IPS-18c (cell line): ENCODE results near the gene ITGB2.

Source experiments
- H3K4me3 ChIP-seq: 2 replicates; pipeline ENCODE4 v1.7.0; 2013; ENCODE audit warnings: low read depth, mild to moderate bottlenecking, low read length, moderate library complexity; ENCODE audit not compliant: insufficient read depth
- H3K9me3 ChIP-seq: one replicate; pipeline ENCODE4 v1.6.1; 2013; ENCODE audit warnings: mild to moderate bottlenecking, low read length, moderate library complexity; ENCODE audit not compliant: control insufficient read depth, insufficient read depth

The ITGB2 gene

GRCh38 chr21:44907966-44908895, 12.5 kb downstream of the ITGB2 start:
- H3K4me3 ChIP-seq, result no peak overlapping the region
- no peaks in the 10 kb centered on the region for H3K9me3 ChIP-seq

DNA sequence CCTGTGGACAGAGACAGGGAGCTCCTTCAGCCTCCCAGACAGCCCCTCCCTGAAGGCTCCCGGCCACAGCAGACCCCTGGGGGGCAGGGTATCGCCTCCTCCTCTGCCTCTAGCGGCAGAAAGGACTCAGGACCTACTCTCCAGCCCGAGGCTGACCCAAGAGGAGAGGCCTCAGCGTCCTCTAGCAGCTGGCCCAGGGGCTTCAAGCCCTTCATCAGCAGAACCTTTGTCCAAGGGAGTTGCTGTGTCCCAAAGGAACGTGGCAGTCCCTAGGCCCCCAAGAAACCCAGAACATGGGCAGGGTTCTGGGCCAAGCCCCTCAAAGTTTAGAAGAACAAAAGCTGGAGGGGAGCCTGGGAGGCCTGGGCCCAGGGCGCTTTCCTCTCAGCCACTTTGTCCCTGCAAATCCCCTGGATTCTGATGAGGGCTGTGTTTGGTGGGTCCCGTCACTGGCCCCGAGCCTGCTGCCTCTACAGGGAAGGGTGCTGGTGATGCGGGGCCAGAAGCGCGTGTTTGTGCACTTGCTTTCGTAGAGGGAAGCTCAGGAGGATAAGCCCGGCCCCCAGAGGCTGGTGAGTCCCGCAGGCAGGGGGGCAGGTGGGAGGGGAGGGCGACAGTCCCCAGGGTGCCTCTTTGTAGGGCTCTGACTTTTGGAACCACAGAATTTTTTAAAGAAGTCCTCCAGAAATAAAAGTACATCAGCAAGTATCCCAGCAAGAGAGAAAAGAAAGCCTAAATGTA, 13.3 kb downstream of the ITGB2 start:
- no peaks in the 10 kb centered on the region for H3K9me3 ChIP-seq
- H3K4me3 ChIP-seq, result no peak overlapping the region

GRCh38 chr21:44905728-44906090, 15.0 kb downstream of the ITGB2 start:
- no peaks in the 10 kb centered on the region for H3K9me3 ChIP-seq
- no peak overlapping the region for H3K4me3 ChIP-seq

- Histone ChIP-seq H3K9me3 (no peaks in the 10 kb centered on the region), H3K4me3 (no peak overlapping the region)
These were observed 15.5 kb downstream of the ITGB2 start for GRCh38 chr21:44905016-44905727.

DNA sequence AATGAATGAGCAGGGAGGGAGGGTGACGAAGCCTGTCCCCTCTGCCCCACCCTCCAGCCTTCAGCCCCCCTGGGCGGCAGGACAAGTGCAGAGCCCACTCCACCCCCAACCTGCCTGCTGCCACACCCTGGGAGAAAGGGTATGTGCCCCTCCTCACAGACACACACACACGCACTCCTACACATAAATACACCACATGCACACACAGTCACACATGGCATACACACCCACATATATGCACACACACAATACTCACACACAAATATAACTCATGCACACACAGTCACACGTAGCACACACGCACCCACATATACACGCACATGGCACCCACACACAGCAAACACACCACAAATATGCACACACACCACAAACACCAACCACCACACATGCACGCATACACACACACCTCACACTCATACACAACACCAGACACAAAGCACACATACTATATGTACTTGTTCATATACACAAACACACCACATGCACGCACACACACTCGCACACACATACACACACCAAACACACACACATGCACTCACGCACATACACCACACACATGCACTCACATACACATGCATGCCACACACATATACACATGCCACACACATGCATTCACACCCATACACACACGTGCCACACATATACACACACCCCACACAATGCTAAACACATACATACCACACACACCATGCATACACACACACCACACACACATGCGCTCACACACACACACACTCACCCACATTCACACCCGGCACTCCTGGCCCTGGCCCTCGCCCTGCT, 16.4 kb downstream of the ITGB2 start:
- Histone ChIP-seq H3K9me3 (no peaks in the 10 kb centered on the region), H3K4me3 (no peak overlapping the region)

GRCh38 chr21:44903689-44904088, 17.0 kb downstream of the ITGB2 start:
- Histone ChIP-seq H3K9me3 (no peaks in the 10 kb centered on the region), H3K4me3 (no peak overlapping the region)

DNA sequence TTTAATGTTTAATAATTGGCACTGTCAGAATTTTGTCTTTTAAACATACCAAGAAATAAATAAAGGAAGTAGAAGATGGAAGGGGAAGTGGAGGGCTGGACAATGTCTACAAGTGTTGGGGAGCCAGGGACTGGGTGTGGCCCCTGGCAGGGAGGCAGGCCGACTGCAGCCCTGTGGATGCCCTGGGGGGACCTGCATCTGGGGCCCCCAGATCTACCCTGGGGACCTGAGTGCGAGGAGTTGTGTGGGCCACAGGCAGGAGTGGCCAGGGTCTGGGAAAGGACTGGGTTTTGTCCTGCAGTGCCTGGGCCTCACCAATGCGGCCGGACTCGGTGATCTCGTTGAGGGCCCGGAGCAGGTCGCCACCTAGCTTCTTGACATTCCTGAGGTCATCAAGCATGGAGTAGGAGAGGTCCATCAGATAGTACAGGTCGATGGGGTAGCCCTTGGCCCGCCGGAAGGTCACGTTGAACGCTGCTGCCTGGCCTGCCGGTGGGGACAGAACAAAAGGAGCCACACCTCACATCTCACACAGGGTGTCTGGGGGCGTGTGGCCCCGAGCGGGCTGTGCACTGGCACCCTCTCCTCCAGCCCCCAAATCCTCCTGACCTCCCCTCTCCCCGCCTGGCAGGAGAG, 17.5 kb downstream of the ITGB2 start:
- Histone ChIP-seq H3K9me3 (no peaks in the 10 kb centered on the region), H3K4me3 (no peak overlapping the region)

- no peaks in the 10 kb centered on the region for H3K9me3 ChIP-seq
- H3K4me3 ChIP-seq, result no peak overlapping the region
These were observed 18.2 kb downstream of the ITGB2 start for GRCh38 chr21:44902268-44903049.

GRCh38 chr21:44901391-44902074, 19.2 kb downstream of the ITGB2 start:
- Histone ChIP-seq H3K9me3 (no peaks in the 10 kb centered on the region), H3K4me3 (no peak overlapping the region)

- no peaks in the 10 kb centered on the region for H3K9me3 ChIP-seq
- no peak overlapping the region for H3K4me3 ChIP-seq
These were observed 20.0 kb downstream of the ITGB2 start for GRCh38 chr21:44900559-44901251.

DNA sequence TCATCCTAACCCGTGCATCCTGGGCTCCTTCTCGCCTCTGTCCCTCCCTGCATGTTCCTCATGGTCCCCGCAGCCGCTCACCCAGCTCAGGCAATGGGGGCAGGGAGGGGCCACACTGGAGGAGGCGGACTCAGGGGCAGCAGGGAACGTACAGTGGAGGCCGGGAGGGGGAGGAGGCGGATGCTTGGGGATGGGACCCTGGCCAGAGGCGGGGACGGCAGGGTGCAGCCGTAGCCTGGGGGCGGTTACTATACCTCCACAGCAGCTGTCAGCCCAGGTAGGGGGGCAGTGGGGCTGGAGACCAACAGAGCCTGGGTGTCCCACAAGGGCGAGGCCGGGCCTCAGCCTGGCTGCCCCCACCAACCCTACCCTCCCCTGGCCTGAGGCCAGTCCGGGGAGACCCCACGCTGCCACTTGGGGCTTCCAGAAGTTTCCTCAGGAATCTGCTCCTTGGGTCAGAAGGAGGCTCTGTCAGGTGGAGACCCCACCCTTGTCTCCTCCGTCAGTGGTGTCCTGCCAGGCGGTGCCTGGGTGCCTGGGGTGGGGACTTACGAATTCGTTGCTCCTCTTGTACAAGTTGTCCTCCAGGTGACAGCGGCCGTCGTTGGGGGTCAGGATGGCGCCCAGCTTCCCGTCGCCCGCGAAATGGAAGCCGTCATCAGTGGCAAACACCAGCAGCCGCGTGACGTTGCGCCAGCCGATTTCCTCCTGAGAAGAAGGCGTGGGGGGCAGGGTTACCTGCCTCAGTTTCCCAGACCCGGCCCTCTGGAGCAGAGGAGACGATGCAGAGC, 20.7 kb downstream of the ITGB2 start:
- Histone ChIP-seq H3K4me3 (no peak overlapping the region), H3K9me3 (no peaks in the 10 kb centered on the region)

DNA sequence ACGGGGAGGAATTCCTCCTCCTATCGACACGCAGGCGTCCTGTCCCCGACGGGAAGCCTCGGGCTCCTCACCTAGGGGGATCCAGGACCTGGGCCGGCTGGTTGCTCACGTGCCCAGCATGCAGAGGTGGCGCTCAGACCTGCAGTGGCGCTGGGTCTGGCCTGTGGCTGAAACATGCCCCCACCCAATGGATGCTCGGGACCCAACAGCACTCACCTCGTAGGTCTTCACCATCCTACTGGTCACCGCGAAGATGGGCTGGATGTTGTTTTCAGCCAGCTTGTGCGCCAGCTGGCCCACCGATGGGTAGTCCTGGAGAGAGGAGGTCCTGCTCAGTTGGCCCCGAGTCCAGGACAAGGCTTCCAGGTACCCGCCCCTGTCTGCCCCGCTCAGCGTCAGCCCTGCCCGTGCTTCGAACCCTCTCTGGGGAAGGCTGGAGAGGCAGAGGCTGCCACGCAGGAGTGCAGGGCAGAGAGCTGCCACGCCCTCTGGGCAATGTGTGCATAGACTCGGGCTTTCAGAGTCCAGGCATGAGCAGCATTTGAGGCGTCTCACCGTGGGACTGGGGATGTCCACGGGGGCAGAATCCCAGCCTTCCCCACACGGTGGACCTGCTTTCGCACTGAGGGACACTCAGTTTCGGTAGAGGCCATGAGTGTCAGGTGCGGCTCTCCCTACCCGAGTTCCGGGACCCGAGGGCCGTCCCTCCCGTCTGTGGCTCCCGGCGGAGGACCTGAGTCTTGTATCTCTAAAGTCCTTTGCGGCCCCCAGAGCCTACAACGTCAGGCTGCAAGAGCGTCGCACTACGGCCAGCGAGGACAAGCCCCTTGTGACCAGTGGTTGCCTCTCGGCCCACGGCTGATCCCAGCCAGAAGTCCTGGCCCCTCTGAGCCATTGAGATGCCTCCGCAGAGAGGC, 21.6 kb downstream of the ITGB2 start:
- Histone ChIP-seq H3K4me3 (no peak overlapping the region), H3K9me3 (no peaks in the 10 kb centered on the region)

DNA sequence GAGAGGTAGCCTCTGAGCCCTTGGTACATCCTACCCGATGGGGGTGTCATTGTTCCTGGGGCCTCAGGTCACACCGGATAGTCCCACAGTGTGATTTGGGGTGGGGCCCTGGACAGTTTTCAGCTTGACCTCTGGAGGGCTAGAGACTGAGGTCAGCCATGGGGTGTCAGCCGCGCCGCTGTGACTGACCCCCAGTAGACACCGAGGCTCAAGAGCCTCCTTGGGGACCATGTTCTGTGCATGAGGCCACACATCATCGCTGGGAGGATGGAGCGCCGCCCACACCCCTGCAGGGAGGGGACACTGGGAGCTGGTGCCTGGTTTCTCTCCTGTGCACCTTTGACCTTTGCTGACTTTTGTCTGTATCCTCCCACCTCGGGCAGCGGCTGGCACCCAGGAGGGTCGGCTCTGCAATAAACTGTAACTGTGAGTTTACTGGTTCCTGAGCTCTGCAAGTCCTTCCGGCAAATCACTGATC, 22.6 kb downstream of the ITGB2 start:
- Histone ChIP-seq H3K9me3 (no peaks in the 10 kb centered on the region), H3K4me3 (no peak overlapping the region; the same call in 1 of the 2 replicates)
